ENCODE measurements around the gene BMP10.
A peak's percentile ranks its signal among the peaks of the same experiment; 100 is the strongest.

BMP10 gene, protein sequence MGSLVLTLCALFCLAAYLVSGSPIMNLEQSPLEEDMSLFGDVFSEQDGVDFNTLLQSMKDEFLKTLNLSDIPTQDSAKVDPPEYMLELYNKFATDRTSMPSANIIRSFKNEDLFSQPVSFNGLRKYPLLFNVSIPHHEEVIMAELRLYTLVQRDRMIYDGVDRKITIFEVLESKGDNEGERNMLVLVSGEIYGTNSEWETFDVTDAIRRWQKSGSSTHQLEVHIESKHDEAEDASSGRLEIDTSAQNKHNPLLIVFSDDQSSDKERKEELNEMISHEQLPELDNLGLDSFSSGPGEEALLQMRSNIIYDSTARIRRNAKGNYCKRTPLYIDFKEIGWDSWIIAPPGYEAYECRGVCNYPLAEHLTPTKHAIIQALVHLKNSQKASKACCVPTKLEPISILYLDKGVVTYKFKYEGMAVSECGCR

DNA sequence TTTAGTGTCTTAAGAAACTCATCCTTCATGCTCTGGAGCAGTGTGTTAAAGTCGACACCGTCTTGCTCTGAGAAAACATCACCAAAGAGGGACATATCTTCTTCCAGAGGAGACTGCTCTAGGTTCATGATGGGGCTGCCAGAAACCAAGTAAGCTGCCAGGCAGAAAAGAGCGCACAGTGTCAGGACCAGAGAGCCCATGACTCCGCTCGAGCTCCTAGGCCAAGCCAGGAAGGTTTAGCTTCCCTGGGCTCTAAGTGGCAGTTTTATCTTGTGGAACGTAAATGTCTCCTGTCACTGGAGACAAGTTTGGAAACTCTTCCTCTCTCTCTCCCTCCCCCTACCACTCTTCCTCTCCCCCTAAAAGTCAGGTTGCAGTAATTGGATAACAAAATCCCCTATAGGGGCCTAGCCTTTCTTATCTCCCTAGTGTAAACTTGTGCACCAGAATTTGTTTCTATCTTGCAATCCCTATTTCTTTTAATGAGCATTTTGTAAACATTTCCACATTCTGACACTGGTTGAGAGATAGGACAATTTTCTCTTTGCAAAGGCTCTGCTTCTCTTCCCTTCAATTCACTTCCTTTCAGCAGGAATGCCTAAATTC, at the start of gene BMP10:
TSS of gene BMP10 (minus strand) at position 239 of the 606 bp plus-strand sequence. CDS start at position 200, 39 bp downstream.
- no peak for DNase-seq (ENCODE audit: low read depth in 2 of 2)

- no peak for DNase-seq (ENCODE audit: low read depth in 2 of 2)
These were observed 49.4 kb upstream of the BMP10 start for GRCh38 chr2:68920481-68921170.

DNA sequence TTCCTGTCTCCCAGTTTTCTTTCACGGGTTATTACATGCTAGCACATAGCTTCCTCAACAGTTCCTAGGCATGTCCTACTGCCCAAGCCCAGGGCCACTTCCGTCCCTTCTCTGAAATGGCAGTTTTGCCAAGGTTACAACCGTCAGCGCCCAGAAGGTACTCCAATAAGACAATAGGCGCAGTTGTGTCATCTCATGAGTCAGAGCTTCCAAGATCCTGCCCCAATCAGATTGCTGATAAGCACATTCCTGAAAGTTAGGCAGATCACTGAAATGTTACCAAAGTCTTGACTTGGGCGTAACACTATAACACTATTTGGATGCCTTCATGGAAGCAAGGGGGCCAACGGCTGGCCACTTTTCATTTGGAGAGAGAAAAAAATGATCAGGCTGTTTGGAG, 47.3 kb upstream of the BMP10 start:
- DNase-seq (ENCODE audit: low read depth in 2 of 2), result no peak

GRCh38 chr2:68917034-68917718, 46.0 kb upstream of the BMP10 start:
- no peak for DNase-seq (ENCODE audit: low read depth in 2 of 2)

GRCh38 chr2:68916226-68916625, 45.0 kb upstream of the BMP10 start:
- no peak for DNase-seq (ENCODE audit: low read depth in 2 of 2)

GRCh38 chr2:68915393-68915792, 44.2 kb upstream of the BMP10 start:
- DNase-seq (ENCODE audit: low read depth in 2 of 2), result no peak

DNA sequence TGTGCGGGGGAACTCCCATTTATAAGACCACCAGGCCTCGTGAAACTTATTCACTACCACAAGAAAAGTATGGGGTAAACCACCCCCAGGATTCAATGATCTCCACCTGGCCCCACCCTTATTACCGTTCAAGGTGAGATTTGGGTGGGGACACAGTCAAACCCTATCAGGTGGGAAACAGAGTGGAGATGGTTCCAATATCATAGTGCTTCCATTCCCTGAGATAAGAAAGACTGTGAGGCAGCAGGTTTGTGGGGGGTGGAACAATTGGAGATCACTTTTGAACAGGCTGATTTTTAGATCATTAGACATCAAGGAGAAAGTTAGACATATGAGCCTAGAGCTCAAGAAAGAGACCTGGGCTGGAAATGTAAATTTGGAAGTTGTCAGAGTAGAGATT, 42.2 kb upstream of the BMP10 start:
- DNase-seq (ENCODE audit: low read depth in 2 of 2), result no peak

GRCh38 chr2:68912732-68913131, 41.5 kb upstream of the BMP10 start:
- no peak for DNase-seq (ENCODE audit: low read depth in 2 of 2)

DNA sequence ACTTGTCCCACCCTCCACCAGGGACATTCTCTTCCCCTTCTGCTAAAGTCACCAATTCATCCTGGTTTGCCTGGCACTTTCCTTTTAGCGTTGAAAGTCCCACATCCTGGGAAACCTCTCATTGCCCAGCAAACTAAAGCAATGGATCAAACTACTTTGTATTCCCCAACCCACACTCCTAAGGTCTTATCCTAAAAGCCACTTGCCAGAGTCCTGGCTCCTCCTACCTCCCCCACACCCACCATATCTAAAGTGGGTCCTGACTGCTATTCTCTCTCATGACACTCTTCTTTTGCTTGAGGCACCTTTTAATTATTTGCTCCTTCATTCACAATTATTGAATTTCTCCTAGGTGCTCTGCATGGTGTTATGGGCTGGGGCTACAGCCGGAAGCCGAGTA, 40.9 kb upstream of the BMP10 start:
- no peak for DNase-seq (ENCODE audit: low read depth in 2 of 2)

DNA sequence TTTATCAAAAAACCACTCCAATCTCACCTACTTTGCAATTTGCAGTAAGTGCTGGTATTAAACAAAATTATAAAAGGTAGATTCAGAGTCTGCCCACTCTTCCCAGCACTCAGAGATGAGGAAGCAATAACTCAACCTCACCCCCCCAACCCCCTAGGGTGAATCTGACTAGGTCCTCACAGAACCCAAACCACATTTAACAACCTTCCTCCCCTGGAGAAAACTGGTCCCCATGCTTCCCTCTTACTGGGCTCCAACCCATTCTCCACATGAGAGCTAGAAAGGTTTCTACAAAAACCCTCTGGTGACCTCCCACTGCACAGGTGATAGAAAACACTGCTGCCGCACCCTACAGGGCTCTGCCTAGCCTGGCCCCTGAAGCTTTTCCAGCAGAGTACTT, 40.5 kb upstream of the BMP10 start:
- DNase-seq (ENCODE audit: low read depth in 2 of 2), result no peak

DNA sequence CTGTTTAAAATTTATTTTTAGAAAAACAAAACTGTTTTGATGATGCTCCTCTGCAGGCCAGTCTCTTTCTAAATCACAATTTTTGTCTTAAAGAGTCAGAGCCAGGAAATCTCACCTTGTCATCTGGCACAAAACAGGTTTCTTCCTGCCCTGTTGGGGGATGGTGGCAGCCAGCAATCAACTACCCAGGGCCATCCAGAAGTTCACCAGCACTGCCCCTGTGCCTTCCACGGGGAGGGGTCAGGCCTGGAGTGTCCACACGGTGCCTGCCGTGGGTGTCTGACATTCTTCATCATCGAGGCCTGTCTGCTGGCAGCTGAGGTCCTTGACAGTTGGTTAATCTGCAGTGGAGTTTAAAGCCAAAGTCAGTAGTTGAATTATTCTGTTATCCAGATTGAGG, 40.0 kb upstream of the BMP10 start:
- DNase-seq (ENCODE audit: low read depth in 2 of 2), result no peak

GRCh38 chr2:68909793-68910674, 38.8 kb upstream of the BMP10 start:
- DNase-seq (ENCODE audit: low read depth in 2 of 2), result peak; percentile 31 to 58

GRCh38 chr2:68908392-68908970, 37.3 kb upstream of the BMP10 start:
- DNase-seq (ENCODE audit: low read depth in 2 of 2), result peak; percentile 50 to 65

DNA sequence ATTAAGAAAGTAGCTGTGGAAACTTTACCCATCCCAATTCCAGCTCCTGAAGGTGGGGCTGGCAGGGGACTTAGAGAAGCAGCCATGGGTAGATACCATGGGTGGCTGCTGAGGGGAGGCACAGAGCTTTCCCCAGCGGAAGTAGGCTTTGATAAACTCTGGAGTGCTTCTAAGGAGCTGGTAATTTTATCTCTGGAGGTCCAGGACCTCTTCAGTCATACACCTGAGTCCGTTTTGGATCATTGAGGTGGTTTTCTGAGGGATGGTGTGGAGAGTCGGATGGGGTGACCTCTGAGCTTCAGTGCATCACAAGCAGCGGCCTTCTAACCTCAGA, 36.7 kb upstream of the BMP10 start:
- DNase-seq (ENCODE audit: low read depth in 2 of 2), result no peak

- no peak for DNase-seq (ENCODE audit: low read depth in 2 of 2)
These were observed 36.2 kb upstream of the BMP10 start for GRCh38 chr2:68907232-68907919.

DNA sequence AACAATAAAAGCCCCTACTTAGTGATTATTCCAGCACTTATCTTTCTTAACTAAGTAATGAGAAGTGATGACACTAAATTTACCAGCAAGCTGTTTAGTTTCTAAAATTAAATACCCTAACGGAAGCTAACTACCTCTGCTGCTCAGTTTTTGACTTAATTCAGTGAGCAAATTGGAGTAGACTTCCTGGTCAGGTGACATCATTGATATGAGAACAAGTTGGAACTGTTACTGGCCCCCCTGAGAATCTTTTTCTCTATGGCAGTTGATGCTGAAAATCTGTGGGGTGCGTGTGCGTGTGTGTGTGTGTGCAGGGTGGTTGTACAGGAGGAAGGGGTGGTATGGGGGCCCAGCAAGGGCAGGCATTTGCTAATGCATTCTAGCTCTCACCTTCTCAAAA, 35.5 kb upstream of the BMP10 start:
- DNase-seq (ENCODE audit: low read depth in 2 of 2), result no peak

- no peak for DNase-seq (ENCODE audit: low read depth in 2 of 2)
These were observed 33.9 kb upstream of the BMP10 start for GRCh38 chr2:68905116-68905515.

DNA sequence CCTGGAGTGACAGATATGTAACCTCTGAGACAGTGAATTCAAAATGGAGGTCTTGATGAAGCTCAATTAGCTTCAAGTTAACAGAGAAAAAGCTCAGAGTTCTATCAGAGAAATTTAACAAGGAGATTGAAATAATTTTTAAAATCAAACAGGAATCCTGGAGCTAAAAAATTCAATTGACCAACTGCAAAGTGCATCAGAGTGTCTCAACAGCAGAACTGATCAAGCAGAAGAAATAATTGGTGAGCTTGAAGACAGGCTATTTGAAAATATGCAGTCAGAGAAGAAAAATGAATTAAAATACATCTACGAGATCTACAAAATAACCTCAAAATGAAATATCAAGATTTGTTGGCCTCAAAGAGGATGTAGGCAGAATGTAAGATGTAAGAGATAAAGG, 30.4 kb upstream of the BMP10 start:
- DNase-seq (ENCODE audit: low read depth in 2 of 2), result no peak

GRCh38 chr2:68901199-68901514, 30.0 kb upstream of the BMP10 start:
- no peak for DNase-seq (ENCODE audit: low read depth in 2 of 2)

- DNase-seq (ENCODE audit: low read depth in 2 of 2), result no peak
These were observed 29.4 kb upstream of the BMP10 start for GRCh38 chr2:68900496-68901198.

Data from stimulated activated CD4-positive, alpha-beta T cell treated with anti-CD3 and anti-CD28 coated beads, Interleukin-1b, Interleukin-23, amount 100 ng/mL, for 1 hour (primary cell).